Hepatocyte (in vitro differentiated cells): Measurements from ENCODE around the gene ZNF444. TPM values are rescaled to one million over a fixed set of nuclear protein-coding genes. Genes with fewer than 3 reads are reported as not detected.
A peak's percentile ranks its signal among the peaks of the same experiment; 100 is the strongest.

Experiments used
- DNase-seq: peaks from one replicate; pipeline ENCODE4 v3.0.0-alpha.2; 2016; ENCODE audit warnings: low spot score
- H2AFZ ChIP-seq: fragments of 200-600 bp; sonication (generic); 2 replicates; pipeline ENCODE4 v1.6.0; 2016; ENCODE audit warnings: antibody characterized with exemption, mild to moderate bottlenecking
- H3K27ac ChIP-seq: fragments of 200-600 bp; sonication (generic); 2 replicates; pipeline ENCODE4 v1.5.1; 2016; ENCODE audit warnings: mild to moderate bottlenecking
- H3K27me3 ChIP-seq: fragments of 200-600 bp; sonication (generic); 2 replicates; pipeline ENCODE4 v1.6.1; 2016
- H3K36me3 ChIP-seq: fragments of 200-600 bp; sonication (generic); replicated peaks from 2 replicates; pipeline ENCODE4 v1.5.1; 2016; ENCODE audit warnings: low read depth; ENCODE audit not compliant: insufficient read depth
- H3K4me1 ChIP-seq: fragments of 200-600 bp; sonication (generic); 2 replicates; pipeline ENCODE4 v1.5.1; 2016; ENCODE audit warnings: mild to moderate bottlenecking, moderate library complexity; ENCODE audit not compliant: insufficient read depth
- H3K4me2 ChIP-seq: fragments of 200-600 bp; sonication (generic); 2 replicates; pipeline ENCODE4 v1.6.0; 2016
- H3K4me3 ChIP-seq: fragments of 200-600 bp; sonication (generic); 2 replicates; pipeline ENCODE4 v1.5.1; 2016; ENCODE audit warnings: mild to moderate bottlenecking
- H3K79me2 ChIP-seq: fragments of 200-600 bp; sonication (generic); 2 replicates; pipeline ENCODE4 v1.6.0; 2017; ENCODE audit warnings: mild to moderate bottlenecking
- H3K9me2 ChIP-seq: fragments of 200-600 bp; sonication (generic); replicated peaks from 2 replicates; pipeline ENCODE4 v1.6.0; 2017; ENCODE audit warnings: mild to moderate bottlenecking; ENCODE audit not compliant: insufficient read depth
- H3K9me3 ChIP-seq: fragments of 200-600 bp; sonication (generic); 2 replicates; pipeline ENCODE4 v1.5.1; 2016; ENCODE audit warnings: low read depth, mild to moderate bottlenecking
- H4K20me1 ChIP-seq: fragments of 200-600 bp; sonication (generic); 2 replicates; pipeline ENCODE4 v1.6.0; 2016; ENCODE audit warnings: mild to moderate bottlenecking; ENCODE audit not compliant: insufficient read depth, poor library complexity, severe bottlenecking
- CTCF ChIP-seq: fragments of 200-600 bp; sonication (generic); IDR thresholded peaks from 2 replicates; pipeline ENCODE4 v1.5.1; 2016; ENCODE audit warnings: antibody characterized with exemption, mild to moderate bottlenecking; ENCODE audit not compliant: poor library complexity
- EZH2 ChIP-seq: fragments of 200-600 bp; sonication (generic); IDR thresholded peaks from 2 replicates; pipeline ENCODE4 v1.6.1; 2016; ENCODE audit warnings: antibody characterized with exemption, mild to moderate bottlenecking, borderline replicate concordance
- EZH2phosphoT487 ChIP-seq: fragments of 200-600 bp; sonication (generic); IDR thresholded peaks from one replicate; pipeline ENCODE4 v1.6.1; 2018; ENCODE audit warnings: antibody characterized with exemption, mild to moderate bottlenecking, low read depth, moderate library complexity; ENCODE audit not compliant: unreplicated experiment, severe bottlenecking
- WGBS: methylation state at CpG from one replicate; pipeline ENCODE4 v1.1.6; 2016; ENCODE audit warnings: low lambda C conversion rate; ENCODE audit errors: missing lambda C conversion rate; 5-methylcytosine and 5-hydroxymethylcytosine counted together
- polyA plus RNA-seq: library from polyadenylated mRNA; unstranded; fragments of >200 nt; fragmentation: Nextera tagmentation; extraction: Ambion mirVana; gene quantifications from 2 replicates; pipeline ENCODE4 v1.2.1, GENCODE V29; 2016
- total RNA-seq: library from RNA; depleted of rRNA; stranded (reverse); fragments of >200 nt; gene quantifications from 2 replicates; pipeline ENCODE4 v1.2.3, GENCODE V29; 2014

ZNF444 gene
- total and polyA plus RNA-seq, 2 experiments from 2014 or later: 46.6 to 60.2 TPM

GRCh38 chr19:56149656-56150038 lies 8.6 kb downstream of the ZNF444 start:
- Histone ChIP-seq H3K4me3 (no peak overlapping the region), H3K4me2 (no peak overlapping the region), H4K20me1 (peaks cover 32% of the 10 kb centered on the region), H3K79me2 (peaks cover 76% of the 10 kb centered on the region), H3K4me1 (peaks cover 7% of the 10 kb centered on the region), H3K9me3 (no peaks in the 10 kb centered on the region), H3K27ac (no peak overlapping the region), H3K36me3 (no peaks in the 10 kb centered on the region), H3K27me3 (no peaks in the 10 kb centered on the region), H2AFZ (no peak overlapping the region), H3K9me2 (no peaks in the 10 kb centered on the region)
- DNase-seq: no peak
- TF ChIP-seq CTCF: no peak
- TF ChIP-seq EZH2: no peak
- no peak for TF ChIP-seq EZH2phosphoT487
- 95% methylated on average over 5 of the region's 5 CpGs for WGBS

DNA sequence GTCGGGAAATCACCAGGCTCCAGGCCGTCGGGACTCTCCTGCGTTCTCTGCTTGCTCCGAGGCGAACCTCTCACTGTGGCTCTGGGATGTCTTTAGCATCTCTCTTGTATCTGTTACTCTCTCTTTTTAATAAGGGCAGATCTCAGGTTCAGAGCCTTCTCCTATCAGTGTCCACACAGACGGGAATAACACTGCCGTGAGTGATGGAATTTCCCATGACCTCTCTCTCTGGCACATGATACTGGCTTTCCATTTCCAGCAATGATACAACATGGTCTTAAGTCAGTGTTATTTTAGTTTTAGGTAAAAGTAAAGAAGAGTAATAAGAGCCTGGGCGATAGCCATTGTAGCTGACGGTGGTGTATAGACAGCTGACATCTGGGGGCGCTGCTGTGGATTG lies 9.3 kb downstream of the ZNF444 start:
- Histone ChIP-seq H2AFZ (no peak overlapping the region), H3K9me2 (no peaks in the 10 kb centered on the region), H3K36me3 (no peaks in the 10 kb centered on the region), H3K4me3 (no peak overlapping the region), H3K9me3 (no peaks in the 10 kb centered on the region), H3K79me2 (peaks cover 69% of the 10 kb centered on the region), H4K20me1 (peaks cover 35% of the 10 kb centered on the region), H3K27ac (no peak overlapping the region), H3K27me3 (no peaks in the 10 kb centered on the region), H3K4me1 (peaks cover 7% of the 10 kb centered on the region), H3K4me2 (no peak overlapping the region)
- 93% methylated on average over 11 of the region's 11 CpGs for WGBS
- no peak for DNase-seq
- no peak for TF ChIP-seq EZH2phosphoT487
- no peak for TF ChIP-seq EZH2
- TF ChIP-seq CTCF: no peak

- Histone ChIP-seq H3K79me2 (peaks cover 49% of the 10 kb centered on the region), H4K20me1 (peaks cover 35% of the 10 kb centered on the region), H3K27me3 (no peaks in the 10 kb centered on the region), H3K9me2 (no peaks in the 10 kb centered on the region), H3K4me2 (no peak overlapping the region), H3K9me3 (no peaks in the 10 kb centered on the region), H3K4me1 (peaks cover 7% of the 10 kb centered on the region), H3K4me3 (no peak overlapping the region), H3K27ac (peak overlapping the region; percentile 36), H3K36me3 (no peaks in the 10 kb centered on the region), H2AFZ (no peak overlapping the region)
- no peak for DNase-seq
- TF ChIP-seq EZH2 (no peak), CTCF (no peak), EZH2phosphoT487 (no peak)
- WGBS: 76% methylated on average over 2 of the region's 2 CpGs
These were observed 11.6 kb downstream of the ZNF444 start for GRCh38 chr19:56152644-56153043.

DNA sequence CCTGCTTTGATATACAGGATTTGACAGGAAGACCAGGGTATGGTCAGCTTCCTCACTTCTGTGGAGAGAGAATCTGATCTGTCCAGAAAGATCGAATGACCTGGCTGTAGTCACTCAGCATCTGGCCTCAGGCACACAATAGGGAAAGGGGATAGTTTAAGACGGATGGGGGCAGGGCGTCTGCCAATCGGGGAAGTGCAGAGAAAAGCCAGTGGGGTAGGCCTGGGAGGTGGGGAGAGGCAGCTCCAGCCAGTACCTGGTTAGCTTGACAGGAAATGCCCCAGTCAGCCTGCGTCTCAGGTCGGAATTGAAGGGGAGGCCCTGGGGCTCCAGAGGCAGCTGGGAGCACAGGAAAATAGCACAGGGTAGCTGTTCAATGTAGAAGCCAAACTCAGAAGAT lies 12.4 kb downstream of the ZNF444 start:
- H3K27ac ChIP-seq: peak overlapping the region; percentile 36
- no peaks in the 10 kb centered on the region for H3K36me3 ChIP-seq

More for the DNA sequence above, 12.4 kb downstream of the ZNF444 start:
- DNase-seq: no peak
- peaks cover 7% of the 10 kb centered on the region for H3K4me1 ChIP-seq
- no peak overlapping the region for H2AFZ ChIP-seq
- H3K79me2 ChIP-seq: peaks cover 42% of the 10 kb centered on the region
- H3K9me3 ChIP-seq: no peaks in the 10 kb centered on the region
- H3K4me3 ChIP-seq: no peak overlapping the region
- H3K4me2 ChIP-seq: no peak overlapping the region
- H4K20me1 ChIP-seq: peaks cover 35% of the 10 kb centered on the region
- H3K27me3 ChIP-seq: no peaks in the 10 kb centered on the region
- TF ChIP-seq CTCF: no peak
- TF ChIP-seq EZH2phosphoT487: no peak
- TF ChIP-seq EZH2: no peak
- 46% methylated on average over 6 of the region's 6 CpGs for WGBS
- H3K9me2 ChIP-seq: no peaks in the 10 kb centered on the region
